Neural progenitor cell (in vitro differentiated cells): ENCODE data around the gene OAS1. TPM values are rescaled to one million over a fixed set of nuclear protein-coding genes. Genes with fewer than 3 reads are reported as not detected.
"Not testable (repeated sequence)": the region's sequence is repeated elsewhere in the genome, so short reads cannot be mapped to it uniquely, and the experiment has no call there.

Experiments
- DNase-seq: peaks from one replicate; pipeline ENCODE4 v3.0.0-alpha.2; 2016; ENCODE audit warnings: low spot score
- H2AFZ ChIP-seq: fragments of 200-600 bp; sonication (generic); replicated peaks from 2 replicates; pipeline ENCODE4 v1.6.1; 2016; ENCODE audit warnings: antibody characterized with exemption
- H3F3A ChIP-seq: fragments of 200-600 bp; sonication (generic); 2 replicates; pipeline ENCODE4 v1.6.1; 2016; ENCODE audit warnings: antibody characterized with exemption, low read depth
- H3K27ac ChIP-seq: fragments of 200-600 bp; sonication (generic); 2 replicates; pipeline ENCODE4 v1.5.1; 2016; ENCODE audit warnings: mild to moderate bottlenecking
- H3K27me3 ChIP-seq: fragments of 200-600 bp; sonication (generic); 2 replicates; pipeline ENCODE4 v1.6.1; 2016; ENCODE audit warnings: mild to moderate bottlenecking, moderate library complexity
- H3K36me3 ChIP-seq: fragments of 200-600 bp; sonication (generic); 2 replicates; pipeline ENCODE4 v1.5.1; 2016
- H3K4me1 ChIP-seq: fragments of 200-600 bp; sonication (generic); 2 replicates; pipeline ENCODE4 v1.6.1; 2016; ENCODE audit warnings: mixed run types
- H3K4me2 ChIP-seq: fragments of 200-600 bp; sonication (generic); 2 replicates; pipeline ENCODE4 v1.6.1; 2016
- H3K4me3 ChIP-seq: fragments of 200-600 bp; sonication (generic); 2 replicates; pipeline ENCODE4 v1.5.1; 2016
- H3K79me2 ChIP-seq: fragments of 200-600 bp; sonication (generic); 2 replicates; pipeline ENCODE4 v1.6.1; 2016; ENCODE audit warnings: low read depth
- H3K9ac ChIP-seq: fragments of 200-600 bp; sonication (generic); 2 replicates; pipeline ENCODE4 v1.6.1; 2016
- H3K9me3 ChIP-seq: fragments of 200-600 bp; sonication (generic); 2 replicates; pipeline ENCODE4 v1.5.1; 2016; ENCODE audit warnings: low read depth
- H4K20me1 ChIP-seq: fragments of 200-600 bp; sonication (generic); 2 replicates; pipeline ENCODE4 v1.6.1; 2016; ENCODE audit warnings: low read depth
- H3K27ac Mint-ChIP-seq: 3 replicates; pipeline ENCODE4 v1.8.0; 2021; ENCODE audit warnings: mixed read lengths
- H3K27me3 Mint-ChIP-seq: 2 replicates; pipeline ENCODE4 v1.8.0; 2022; ENCODE audit warnings: low read depth, mild to moderate bottlenecking, inconsistent platforms, moderate library complexity, mixed read lengths; ENCODE audit not compliant: insufficient read depth
- H3K36me3 Mint-ChIP-seq: 3 replicates; pipeline ENCODE4 v1.8.0; 2021; ENCODE audit warnings: mixed read lengths
- H3K4me1 Mint-ChIP-seq: 3 replicates; pipeline ENCODE4 v1.8.0; 2021; ENCODE audit warnings: mixed read lengths
- H3K4me3 Mint-ChIP-seq: 3 replicates; pipeline ENCODE4 v1.8.0; 2021; ENCODE audit warnings: mild to moderate bottlenecking, moderate library complexity, mixed read lengths
- H3K9me3 Mint-ChIP-seq: 3 replicates; pipeline ENCODE4 v1.8.0; 2020; ENCODE audit warnings: mixed read lengths
- EZH2 ChIP-seq: fragments of 200-600 bp; sonication (generic); IDR thresholded peaks from 2 replicates; pipeline ENCODE4 v1.6.1; 2017; ENCODE audit warnings: antibody characterized with exemption, mild to moderate bottlenecking, moderate library complexity
- EZH2phosphoT487 ChIP-seq: fragments of 200-600 bp; sonication (generic); IDR thresholded peaks from 2 replicates; pipeline ENCODE4 v1.6.1; 2017; ENCODE audit warnings: antibody characterized with exemption
- total RNA-seq: library from RNA; depleted of rRNA; stranded (reverse); fragments of >200 nt; gene quantifications from 2 replicates; pipeline ENCODE4 v1.2.3, GENCODE V29; 2015; ENCODE audit warnings: low replicate concordance
- TF ChIP-seq, protein P1 (sequence below): fragments of 200-600 bp; sonication (generic); IDR thresholded peaks from 2 replicates; pipeline ENCODE4 v1.5.1; 2017; ENCODE audit warnings: antibody characterized with exemption, mild to moderate bottlenecking

OAS1 gene
- total RNA-seq, 1 donor from 2014 or later: not detected

DNA sequence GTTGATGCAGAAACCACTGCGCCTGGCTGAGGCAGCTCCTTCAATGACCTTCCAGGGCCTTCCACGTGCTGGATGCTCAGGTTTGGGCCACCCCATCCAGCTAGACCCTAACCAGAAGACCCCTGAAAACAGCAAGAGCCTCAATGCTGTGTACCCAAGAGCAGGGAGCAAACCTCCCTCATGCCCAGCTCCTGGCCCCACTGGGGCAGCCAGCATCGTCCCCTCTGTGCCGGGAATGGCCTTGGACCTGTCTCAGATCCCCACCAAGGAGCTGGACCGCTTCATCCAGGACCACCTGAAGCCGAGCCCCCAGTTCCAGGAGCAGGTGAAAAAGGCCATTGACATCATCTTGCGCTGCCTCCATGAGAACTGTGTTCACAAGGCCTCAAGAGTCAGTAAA is 42.0 kb downstream of the OAS1 start:
- no peaks in the 10 kb centered on the region for H3K79me2 ChIP-seq
- no peak overlapping the region for H3K27ac ChIP-seq
- H3K4me3 ChIP-seq: no peak overlapping the region
- H3K27me3 ChIP-seq: no peaks in the 10 kb centered on the region
- no peak overlapping the region for H3K4me2 ChIP-seq
- H4K20me1 ChIP-seq: no peaks in the 10 kb centered on the region
- H3F3A ChIP-seq: no peaks in the 10 kb centered on the region
- no peak overlapping the region for H3K4me3 Mint-ChIP-seq
- no peak overlapping the region for H3K27ac Mint-ChIP-seq
- H2AFZ ChIP-seq: no peak overlapping the region
- no peaks in the 10 kb centered on the region for H3K9me3 ChIP-seq
- H3K4me1 Mint-ChIP-seq: no peaks in the 10 kb centered on the region
- H3K36me3 ChIP-seq: no peaks in the 10 kb centered on the region
- H3K36me3 Mint-ChIP-seq: no peaks in the 10 kb centered on the region
- TF ChIP-seq EZH2phosphoT487 (no peak), EZH2 (no peak)
- TF ChIP-seq, protein P1, sequence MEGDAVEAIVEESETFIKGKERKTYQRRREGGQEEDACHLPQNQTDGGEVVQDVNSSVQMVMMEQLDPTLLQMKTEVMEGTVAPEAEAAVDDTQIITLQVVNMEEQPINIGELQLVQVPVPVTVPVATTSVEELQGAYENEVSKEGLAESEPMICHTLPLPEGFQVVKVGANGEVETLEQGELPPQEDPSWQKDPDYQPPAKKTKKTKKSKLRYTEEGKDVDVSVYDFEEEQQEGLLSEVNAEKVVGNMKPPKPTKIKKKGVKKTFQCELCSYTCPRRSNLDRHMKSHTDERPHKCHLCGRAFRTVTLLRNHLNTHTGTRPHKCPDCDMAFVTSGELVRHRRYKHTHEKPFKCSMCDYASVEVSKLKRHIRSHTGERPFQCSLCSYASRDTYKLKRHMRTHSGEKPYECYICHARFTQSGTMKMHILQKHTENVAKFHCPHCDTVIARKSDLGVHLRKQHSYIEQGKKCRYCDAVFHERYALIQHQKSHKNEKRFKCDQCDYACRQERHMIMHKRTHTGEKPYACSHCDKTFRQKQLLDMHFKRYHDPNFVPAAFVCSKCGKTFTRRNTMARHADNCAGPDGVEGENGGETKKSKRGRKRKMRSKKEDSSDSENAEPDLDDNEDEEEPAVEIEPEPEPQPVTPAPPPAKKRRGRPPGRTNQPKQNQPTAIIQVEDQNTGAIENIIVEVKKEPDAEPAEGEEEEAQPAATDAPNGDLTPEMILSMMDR: no peak
- H3K9ac ChIP-seq: no peak overlapping the region
- no peaks in the 10 kb centered on the region for H3K4me1 ChIP-seq
- H3K27me3 Mint-ChIP-seq: peaks cover 5% of the 10 kb centered on the region
- H3K9me3 Mint-ChIP-seq: peaks cover 2% of the 10 kb centered on the region
- no peak for DNase-seq

DNA sequence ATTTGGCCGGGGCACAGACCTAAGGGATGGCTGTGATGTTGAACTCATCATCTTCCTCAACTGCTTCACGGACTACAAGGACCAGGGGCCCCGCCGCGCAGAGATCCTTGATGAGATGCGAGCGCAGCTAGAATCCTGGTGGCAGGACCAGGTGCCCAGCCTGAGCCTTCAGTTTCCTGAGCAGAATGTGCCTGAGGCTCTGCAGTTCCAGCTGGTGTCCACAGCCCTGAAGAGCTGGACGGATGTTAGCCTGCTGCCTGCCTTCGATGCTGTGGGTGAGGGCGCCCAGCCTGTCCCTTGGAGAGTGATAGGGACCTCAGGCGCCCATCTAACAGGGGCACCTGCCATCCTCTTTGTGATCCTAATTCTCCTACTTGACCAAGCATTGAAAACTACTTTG is 43.9 kb downstream of the OAS1 start:
- Mint-ChIP-seq H3K27ac (no peak overlapping the region), H3K4me1 (no peaks in the 10 kb centered on the region), H3K4me3 (no peak overlapping the region), H3K36me3 (no peaks in the 10 kb centered on the region), H3K9me3 (peaks cover 2% of the 10 kb centered on the region), H3K27me3 (peaks cover 8% of the 10 kb centered on the region)
- H3K4me1 ChIP-seq: no peaks in the 10 kb centered on the region
- H3K27ac ChIP-seq: no peak overlapping the region
- no peak overlapping the region for H3K4me2 ChIP-seq
- H3K4me3 ChIP-seq: no peak overlapping the region
- no peak overlapping the region for H2AFZ ChIP-seq
- H3F3A ChIP-seq: no peaks in the 10 kb centered on the region
- H3K27me3 ChIP-seq: peaks cover 4% of the 10 kb centered on the region
- H4K20me1 ChIP-seq: no peaks in the 10 kb centered on the region
- no peak overlapping the region for H3K9ac ChIP-seq
- no peaks in the 10 kb centered on the region for H3K9me3 ChIP-seq
- TF ChIP-seq EZH2: no peak
- TF ChIP-seq, protein P1: no peak
- TF ChIP-seq EZH2phosphoT487: no peak
- no peaks in the 10 kb centered on the region for H3K79me2 ChIP-seq
- DNase-seq: no peak
- H3K36me3 ChIP-seq: no peaks in the 10 kb centered on the region

DNA sequence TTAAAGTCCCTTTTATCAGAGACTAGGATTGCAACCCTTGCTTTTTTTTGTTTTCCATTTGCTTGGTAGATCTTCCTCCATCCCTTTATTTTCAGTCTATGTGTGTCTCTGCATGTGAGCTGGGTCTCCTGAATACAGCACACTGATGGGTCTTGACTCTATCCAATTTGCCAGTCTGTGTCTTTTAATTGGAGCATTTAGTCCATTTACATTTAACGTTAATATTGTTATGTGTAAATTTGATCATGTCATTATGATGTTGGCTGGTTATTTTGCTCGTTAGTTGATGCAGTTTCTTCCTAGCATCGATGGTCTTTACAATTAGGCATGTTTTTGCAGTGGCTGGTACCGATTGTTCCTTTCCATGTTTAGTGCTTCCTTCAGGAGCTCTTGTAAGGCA is 50.4 kb downstream of the OAS1 start:
- H3K4me1 ChIP-seq, H3K27me3 ChIP-seq, H3K36me3 Mint-ChIP-seq, H3K9me3 ChIP-seq, H3K4me3 Mint-ChIP-seq, H3K4me3 ChIP-seq, H4K20me1 ChIP-seq, H3K27ac ChIP-seq, H2AFZ ChIP-seq, DNase-seq, H3K27ac Mint-ChIP-seq, H3K36me3 ChIP-seq, H3K9ac ChIP-seq, H3K4me2 ChIP-seq, H3F3A ChIP-seq, H3K79me2 ChIP-seq, H3K4me1 Mint-ChIP-seq: not testable (repeated sequence)
- H3K27me3 Mint-ChIP-seq: peaks cover 10% of the 10 kb centered on the region
- H3K9me3 Mint-ChIP-seq: peaks cover 17% of the 10 kb centered on the region

GRCh38 chr12:112961074-112961473 is 54.3 kb downstream of the OAS1 start:
- Histone ChIP-seq H3K27me3 (no peaks in the 10 kb centered on the region), H3K4me1 (no peaks in the 10 kb centered on the region), H3K27ac (no peak overlapping the region), H4K20me1 (no peaks in the 10 kb centered on the region), H3K36me3 (no peaks in the 10 kb centered on the region), H3K79me2 (no peaks in the 10 kb centered on the region), H3K4me3 (no peak overlapping the region), H3K4me2 (no peak overlapping the region), H2AFZ (no peak overlapping the region), H3F3A (no peaks in the 10 kb centered on the region), H3K9ac (no peak overlapping the region), H3K9me3 (no peaks in the 10 kb centered on the region)
- Mint-ChIP-seq H3K4me3 (no peak overlapping the region), H3K4me1 (no peaks in the 10 kb centered on the region), H3K36me3 (no peaks in the 10 kb centered on the region), H3K9me3 (peaks cover 15% of the 10 kb centered on the region), H3K27ac (no peak overlapping the region), H3K27me3 (peaks cover 3% of the 10 kb centered on the region)
- DNase-seq: no peak
- TF ChIP-seq EZH2 (no peak), EZH2phosphoT487 (no peak)
- TF ChIP-seq, protein P1: no peak
